WTC11 (cell line): ENCODE measurements around the gene ZNF768. TPM values are rescaled to one million over a fixed set of nuclear protein-coding genes. Genes with fewer than 3 reads are reported as not detected.
"Not testable (repeated sequence)": the region's sequence is repeated elsewhere in the genome, so short reads cannot be mapped to it uniquely, and the experiment has no call there.

Source experiments
- ATAC-seq: fragments of 200-7000 bp; cut with Tn5 transposase; 2 replicates; pipeline ENCODE4 v1.10.0; 2021; ENCODE audit warnings: mild to moderate bottlenecking, moderate library complexity
- CTCF ChIA-PET: fragments of 300-600 bp; sonication (Branson Sonifier 250); formaldehyde crosslinking; loops from one replicate; lab custom pipeline; 2021; ENCODE audit warnings: antibody characterized with exemption; lab: Charles Lee
- POLR2A ChIA-PET: fragments of 350-600 bp; sonication (Branson Sonifier 250); formaldehyde crosslinking; loops from one replicate; lab custom pipeline; 2021; ENCODE audit warnings: antibody characterized with exemption; lab: Charles Lee
- DNase-seq: peaks from one replicate; pipeline ENCODE4 v3.0.0; 2021; ENCODE audit warnings: low spot score
- H3K27ac Mint-ChIP-seq: 2 replicates; pipeline ENCODE4 v1.8.0; 2021; ENCODE audit warnings: mixed read lengths
- H3K27me3 Mint-ChIP-seq: 2 replicates; pipeline ENCODE4 v1.8.0; 2021; ENCODE audit warnings: low read depth, mild to moderate bottlenecking, moderate library complexity, mixed read lengths
- H3K36me3 Mint-ChIP-seq: 2 replicates; pipeline ENCODE4 v1.8.0; 2021; ENCODE audit warnings: mixed read lengths
- H3K4me1 Mint-ChIP-seq: 2 replicates; pipeline ENCODE4 v1.8.0; 2022; ENCODE audit warnings: mixed read lengths
- H3K4me3 Mint-ChIP-seq: 2 replicates; pipeline ENCODE4 v1.8.0; 2021; ENCODE audit warnings: mild to moderate bottlenecking, moderate library complexity, mixed read lengths
- H3K9me3 Mint-ChIP-seq: 2 replicates; pipeline ENCODE4 v1.8.0; 2021; ENCODE audit warnings: mixed read lengths
- GTF2I ChIP-seq: fragments of 250-450 bp; sonication (Bioruptor Pico); conservative IDR thresholded peaks from 2 replicates; pipeline ENCODE4 v1.4.0; 2021; ENCODE audit warnings: mild to moderate bottlenecking
- HMGA2 ChIP-seq: fragments of 250-450 bp; sonication (Bioruptor Pico); IDR thresholded peaks from 2 replicates; pipeline ENCODE4 v1.4.0; 2021; ENCODE audit warnings: mild to moderate bottlenecking, moderate library complexity
- NR3C1 ChIP-seq: sonication (generic); formaldehyde crosslinking; conservative IDR thresholded peaks from 2 replicates; pipeline ENCODE4 v1.8.1; 2023; ENCODE audit warnings: low read depth, mild to moderate bottlenecking, missing genetic modification reagents
- PRRX2 ChIP-seq: fragments of 250-450 bp; sonication (Bioruptor Pico); IDR thresholded peaks from 2 replicates; pipeline ENCODE4 v1.8.0; 2021; ENCODE audit warnings: mild to moderate bottlenecking
- SMAD4 ChIP-seq: sonication (generic); formaldehyde crosslinking; IDR thresholded peaks from 2 replicates; pipeline ENCODE4 v1.8.0; 2022; ENCODE audit warnings: mild to moderate bottlenecking, missing genetic modification reagents
- ZBTB21 ChIP-seq: sonication (generic); formaldehyde crosslinking; IDR thresholded peaks from 2 replicates; pipeline ENCODE4 v1.8.1; 2023; ENCODE audit warnings: mild to moderate bottlenecking, missing genetic modification reagents, borderline replicate concordance
- ZNF121 ChIP-seq: sonication (generic); formaldehyde crosslinking; IDR thresholded peaks from 2 replicates; pipeline ENCODE4 v1.8.0; 2023; ENCODE audit warnings: missing genetic modification reagents
- ZNF671 ChIP-seq: fragments of 250-450 bp; sonication (Bioruptor Pico); IDR thresholded peaks from 2 replicates; pipeline ENCODE4 v1.8.0; 2021; ENCODE audit warnings: mild to moderate bottlenecking
- total RNA-seq: library from RNA; stranded (reverse); gene quantifications from 3 replicates; pipeline ENCODE4 v1.2.3, GENCODE V29; 2021
- TF ChIP-seq, protein P1 (sequence below): sonication (generic); formaldehyde crosslinking; IDR thresholded peaks from 2 replicates; pipeline ENCODE4 v1.8.1; 2022; ENCODE audit warnings: mild to moderate bottlenecking, missing genetic modification reagents, moderate library complexity, borderline replicate concordance
- TF ChIP-seq, protein P2 (sequence below): sonication (generic); formaldehyde crosslinking; IDR thresholded peaks from 2 replicates; pipeline ENCODE4 v1.8.0; 2023; ENCODE audit warnings: missing genetic modification reagents
- TF ChIP-seq, protein P3 (sequence below): sonication (generic); formaldehyde crosslinking; conservative IDR thresholded peaks from 2 replicates; pipeline ENCODE4 v1.8.1; 2022; ENCODE audit warnings: mild to moderate bottlenecking, missing genetic modification reagents
- TF ChIP-seq, protein P4 (sequence below): sonication (generic); formaldehyde crosslinking; IDR thresholded peaks from 2 replicates; pipeline ENCODE4 v1.8.1; 2023; ENCODE audit warnings: mild to moderate bottlenecking, missing genetic modification reagents, moderate library complexity
- TF ChIP-seq, protein P5 (sequence below): fragments of 200-600 bp; IDR thresholded peaks from 2 replicates; pipeline ENCODE4 v1.8.0; 2022; ENCODE audit warnings: antibody characterized with exemption

The ZNF768 gene
- total RNA-seq, 1 experiment from 2014 or later, result 35.9 TPM

DNA sequence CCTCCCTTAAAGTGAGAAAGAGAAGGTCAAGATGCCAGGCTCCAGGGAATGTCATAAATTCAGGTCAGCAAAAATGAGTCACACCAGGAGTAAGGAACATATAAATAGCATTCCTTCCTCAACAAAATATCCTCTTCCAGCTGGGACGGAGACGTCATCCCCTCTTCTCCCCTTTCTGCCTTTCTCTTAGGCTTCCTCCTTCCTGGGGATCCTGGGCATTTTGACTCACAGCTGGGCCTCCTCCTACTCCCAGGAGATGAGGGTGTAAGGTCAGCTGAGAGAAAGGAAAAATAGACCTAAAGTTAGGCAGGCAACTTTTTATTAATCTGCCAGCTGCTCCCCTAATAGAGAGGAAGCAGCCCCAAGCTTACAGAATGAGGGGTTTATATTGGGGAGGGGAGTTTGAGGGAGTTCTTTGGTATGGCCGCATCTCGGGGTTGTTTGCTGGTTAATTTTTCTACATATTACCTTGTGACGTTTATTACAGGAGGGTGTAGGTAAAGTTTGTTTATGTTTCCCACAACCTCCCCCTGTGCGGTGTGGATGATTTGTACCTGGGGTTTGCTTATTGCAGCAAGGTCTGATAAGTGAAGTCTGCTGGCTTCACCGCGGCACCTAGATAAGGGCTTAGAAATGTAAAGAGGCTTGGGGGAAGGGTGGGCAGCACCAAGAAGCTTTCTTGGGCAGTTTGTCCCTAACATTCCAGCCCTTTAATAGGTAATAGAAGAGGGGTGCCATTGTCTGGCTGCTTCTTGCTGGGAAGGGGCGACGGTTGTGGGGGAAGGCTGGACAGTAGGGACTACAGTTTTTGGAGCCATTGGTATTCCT lies 15.3 kb upstream of the ZNF768 start (continued):
- TF ChIP-seq, protein P1, sequence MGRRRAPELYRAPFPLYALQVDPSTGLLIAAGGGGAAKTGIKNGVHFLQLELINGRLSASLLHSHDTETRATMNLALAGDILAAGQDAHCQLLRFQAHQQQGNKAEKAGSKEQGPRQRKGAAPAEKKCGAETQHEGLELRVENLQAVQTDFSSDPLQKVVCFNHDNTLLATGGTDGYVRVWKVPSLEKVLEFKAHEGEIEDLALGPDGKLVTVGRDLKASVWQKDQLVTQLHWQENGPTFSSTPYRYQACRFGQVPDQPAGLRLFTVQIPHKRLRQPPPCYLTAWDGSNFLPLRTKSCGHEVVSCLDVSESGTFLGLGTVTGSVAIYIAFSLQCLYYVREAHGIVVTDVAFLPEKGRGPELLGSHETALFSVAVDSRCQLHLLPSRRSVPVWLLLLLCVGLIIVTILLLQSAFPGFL (CRISPR knock-in tag), result no peak

DNA sequence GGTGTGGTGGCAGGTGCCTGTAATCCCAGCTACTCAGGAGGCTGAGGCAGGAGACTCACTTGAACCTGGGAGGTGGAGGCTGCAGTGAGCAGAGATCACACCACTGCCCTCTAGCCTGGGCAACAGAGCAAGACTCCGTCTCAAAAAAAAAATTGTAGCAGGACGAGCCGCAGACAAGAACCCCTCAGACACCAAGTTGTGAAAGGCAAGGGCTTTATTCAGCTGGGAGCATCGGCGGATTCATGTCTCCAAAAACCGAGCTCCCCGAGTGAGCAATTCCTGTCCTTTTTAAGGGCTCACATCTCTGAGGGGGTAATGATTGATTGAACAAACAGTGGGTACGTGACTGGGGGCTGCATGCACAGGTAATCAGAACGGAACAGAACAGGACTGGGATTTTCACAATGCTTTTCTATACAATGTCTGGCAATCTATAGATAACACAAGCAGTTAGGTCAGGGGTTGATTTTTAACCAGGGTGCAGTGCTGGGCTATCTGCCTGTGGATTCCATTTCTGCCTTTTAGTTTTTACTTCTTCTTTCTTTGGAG lies 14.6 kb upstream of the ZNF768 start:
- not testable (repeated sequence) for H3K36me3 Mint-ChIP-seq, H3K4me3 Mint-ChIP-seq, H3K9me3 Mint-ChIP-seq, ATAC-seq, DNase-seq, H3K27ac Mint-ChIP-seq, H3K27me3 Mint-ChIP-seq
- ChIA-PET CTCF (interaction anchor here (0.6 to 2.0 kb wide), 6 partner anchors 16 to 75 kb away, joined by 3 to 12 read pairs (median 5); partner anchors contain the start of genes ZNF688 and ZNF764), POLR2A (interaction anchor here (1.2 kb wide), 1 partner anchor 16 kb away, joined by 5 read pairs; no protein-coding TSS in a partner anchor)
- peaks cover 18% of the 10 kb centered on the region for H3K4me1 Mint-ChIP-seq
- TF ChIP-seq ZNF121, result peak; percentile 85

DNA sequence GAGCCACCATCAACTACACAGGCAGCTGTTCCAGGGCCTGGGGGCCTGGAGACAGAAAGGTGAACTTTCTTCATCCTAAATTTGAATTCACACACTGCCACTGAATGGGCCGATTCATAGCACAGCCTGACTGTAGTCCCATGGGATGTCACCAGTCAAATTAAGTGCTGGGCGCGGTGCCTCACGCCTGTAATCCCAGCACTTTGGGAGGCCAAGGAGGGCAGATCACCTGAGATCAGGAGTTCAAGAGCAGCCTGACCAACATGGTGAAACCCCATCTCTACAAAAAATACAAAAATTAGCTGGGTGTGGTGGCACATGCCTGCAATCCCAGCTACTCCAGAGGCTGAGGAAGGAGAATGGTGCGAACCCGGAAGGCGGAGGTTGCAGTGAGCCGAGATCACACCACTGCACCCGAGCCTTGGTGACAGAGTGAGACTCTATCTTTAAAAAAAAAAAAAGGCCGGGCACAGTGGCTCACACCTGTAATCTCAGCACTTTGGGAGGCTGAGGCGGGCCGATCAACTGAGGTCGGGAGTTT lies 13.7 kb upstream of the ZNF768 start:
- H3K9me3 Mint-ChIP-seq, H3K4me3 Mint-ChIP-seq, POLR2A ChIA-PET, H3K27ac Mint-ChIP-seq, H3K36me3 Mint-ChIP-seq, DNase-seq, H3K27me3 Mint-ChIP-seq, CTCF ChIA-PET, ATAC-seq: not testable (repeated sequence)
- H3K4me1 Mint-ChIP-seq, result peaks cover 22% of the 10 kb centered on the region

DNA sequence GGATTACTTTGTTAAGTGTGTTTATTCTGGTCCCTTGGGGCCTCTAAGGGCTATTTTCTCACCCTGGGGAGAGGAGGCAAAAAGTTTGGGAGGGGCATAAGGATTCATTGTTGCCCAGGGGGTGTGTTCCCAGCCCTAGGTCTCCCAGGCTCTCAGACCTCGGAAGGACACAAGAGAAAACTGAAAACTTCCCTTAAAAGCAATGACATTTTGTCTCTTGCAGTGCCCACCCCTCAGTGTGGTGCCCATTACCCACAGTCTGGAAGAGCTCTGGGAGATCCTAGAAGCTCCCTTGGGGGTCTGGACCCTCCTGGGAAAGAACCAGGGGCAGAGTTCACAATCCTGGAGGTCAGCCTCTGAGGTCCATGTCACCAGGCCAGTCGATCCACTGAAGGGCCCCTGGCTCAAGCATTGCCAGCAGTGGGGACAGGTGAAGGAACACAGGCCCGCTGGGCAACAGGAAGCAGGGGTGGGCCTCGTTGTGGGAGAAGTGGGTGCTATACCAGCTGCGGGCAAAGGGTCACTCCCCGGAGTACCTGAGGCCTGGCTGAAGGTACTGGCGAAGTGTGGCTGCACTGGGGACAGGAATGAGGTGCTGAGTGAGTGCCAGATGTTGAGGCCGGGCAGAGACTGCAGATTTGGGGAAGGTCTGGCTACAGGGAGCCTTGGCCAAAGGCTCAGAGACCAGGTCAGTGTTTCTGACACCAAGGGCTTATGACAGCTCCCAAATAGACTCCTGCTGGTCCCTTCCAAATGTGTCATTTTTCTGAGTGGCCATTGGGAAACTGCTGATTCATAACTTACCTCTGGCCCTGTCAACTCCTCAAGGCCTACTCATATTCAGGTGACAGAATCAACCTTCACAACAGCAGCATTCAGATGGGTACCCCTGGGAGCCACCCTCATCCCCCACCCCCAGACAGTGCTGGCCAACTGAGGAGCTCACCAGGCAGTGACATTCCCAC lies 12.9 kb upstream of the ZNF768 start:
- H3K27ac Mint-ChIP-seq, result no peak overlapping the region
- CTCF ChIA-PET, result no interaction called here

DNA sequence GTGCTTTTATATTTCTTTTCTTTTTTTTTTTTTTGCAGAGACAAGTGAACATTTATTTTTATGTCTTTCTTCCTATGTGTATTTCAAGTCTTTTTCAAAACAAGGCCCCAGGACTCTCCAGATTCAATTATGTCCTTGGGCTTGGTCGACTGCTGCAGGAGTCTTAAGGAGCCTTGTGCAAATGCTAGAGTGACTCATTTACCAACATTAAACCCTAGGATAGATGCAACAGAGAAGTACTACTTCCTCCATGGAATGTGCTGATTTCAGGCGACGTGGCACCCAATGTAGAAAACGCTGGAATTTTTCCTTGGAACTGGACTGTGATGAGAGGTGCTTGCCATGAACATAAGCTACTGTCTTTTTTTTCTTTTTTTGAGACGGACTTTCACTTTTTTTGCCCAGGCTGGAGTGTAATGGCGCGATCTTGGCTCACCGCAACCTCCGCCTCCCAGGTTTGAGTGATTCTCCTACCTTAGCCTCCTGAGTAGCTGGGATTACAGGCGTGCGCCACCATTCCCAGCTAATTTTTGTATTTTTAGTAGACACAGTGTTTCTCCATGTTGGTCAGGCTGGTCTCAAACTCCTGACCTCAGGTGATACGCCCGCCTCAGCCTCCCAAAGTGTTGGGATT lies 10.1 kb upstream of the ZNF768 start:
- DNase-seq, H3K27me3 Mint-ChIP-seq, ATAC-seq, H3K9me3 Mint-ChIP-seq: not testable (repeated sequence)
- Mint-ChIP-seq H3K27ac (peak overlapping the region; percentile 77), H3K4me1 (peaks cover 27% of the 10 kb centered on the region), H3K4me3 (peak overlapping the region; percentile 95), H3K36me3 (peaks cover 11% of the 10 kb centered on the region)
- ChIA-PET CTCF (interaction anchor here (0.5 to 4.7 kb wide), 30 partner anchors 9 to 166 kb away, joined by 3 to 41 read pairs (median 6); partner anchors contain the start of genes DCTPP1, PRR14, ZNF48 and ZNF688), POLR2A (interaction anchor here (1.6 to 3.1 kb wide), 4 partner anchors 21 to 118 kb away, joined by 7 to 42 read pairs (median 16); partner anchors contain the start of genes ZNF688 and ZNF764)

More for the DNA sequence above, 12.9 kb upstream of the ZNF768 start:
- no peaks in the 10 kb centered on the region for H3K9me3 Mint-ChIP-seq
- TF ChIP-seq, protein P2, sequence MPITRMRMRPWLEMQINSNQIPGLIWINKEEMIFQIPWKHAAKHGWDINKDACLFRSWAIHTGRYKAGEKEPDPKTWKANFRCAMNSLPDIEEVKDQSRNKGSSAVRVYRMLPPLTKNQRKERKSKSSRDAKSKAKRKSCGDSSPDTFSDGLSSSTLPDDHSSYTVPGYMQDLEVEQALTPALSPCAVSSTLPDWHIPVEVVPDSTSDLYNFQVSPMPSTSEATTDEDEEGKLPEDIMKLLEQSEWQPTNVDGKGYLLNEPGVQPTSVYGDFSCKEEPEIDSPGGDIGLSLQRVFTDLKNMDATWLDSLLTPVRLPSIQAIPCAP, result no peak
- TF ChIP-seq PRRX2 (CRISPR knock-in tag) (no peak), GTF2I (CRISPR knock-in tag) (no peak), HMGA2 (CRISPR knock-in tag) (no peak), ZNF671 (CRISPR knock-in tag) (no peak), ZBTB21 (no peak), SMAD4 (CRISPR knock-in tag) (no peak), NR3C1 (CRISPR knock-in tag) (no peak)
- TF ChIP-seq, protein P3, sequence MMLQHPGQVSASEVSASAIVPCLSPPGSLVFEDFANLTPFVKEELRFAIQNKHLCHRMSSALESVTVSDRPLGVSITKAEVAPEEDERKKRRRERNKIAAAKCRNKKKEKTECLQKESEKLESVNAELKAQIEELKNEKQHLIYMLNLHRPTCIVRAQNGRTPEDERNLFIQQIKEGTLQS (CRISPR knock-in tag), result no peak
- TF ChIP-seq, protein P4, sequence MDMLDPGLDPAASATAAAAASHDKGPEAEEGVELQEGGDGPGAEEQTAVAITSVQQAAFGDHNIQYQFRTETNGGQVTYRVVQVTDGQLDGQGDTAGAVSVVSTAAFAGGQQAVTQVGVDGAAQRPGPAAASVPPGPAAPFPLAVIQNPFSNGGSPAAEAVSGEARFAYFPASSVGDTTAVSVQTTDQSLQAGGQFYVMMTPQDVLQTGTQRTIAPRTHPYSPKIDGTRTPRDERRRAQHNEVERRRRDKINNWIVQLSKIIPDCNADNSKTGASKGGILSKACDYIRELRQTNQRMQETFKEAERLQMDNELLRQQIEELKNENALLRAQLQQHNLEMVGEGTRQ, result no peak
- TF ChIP-seq, protein P5, sequence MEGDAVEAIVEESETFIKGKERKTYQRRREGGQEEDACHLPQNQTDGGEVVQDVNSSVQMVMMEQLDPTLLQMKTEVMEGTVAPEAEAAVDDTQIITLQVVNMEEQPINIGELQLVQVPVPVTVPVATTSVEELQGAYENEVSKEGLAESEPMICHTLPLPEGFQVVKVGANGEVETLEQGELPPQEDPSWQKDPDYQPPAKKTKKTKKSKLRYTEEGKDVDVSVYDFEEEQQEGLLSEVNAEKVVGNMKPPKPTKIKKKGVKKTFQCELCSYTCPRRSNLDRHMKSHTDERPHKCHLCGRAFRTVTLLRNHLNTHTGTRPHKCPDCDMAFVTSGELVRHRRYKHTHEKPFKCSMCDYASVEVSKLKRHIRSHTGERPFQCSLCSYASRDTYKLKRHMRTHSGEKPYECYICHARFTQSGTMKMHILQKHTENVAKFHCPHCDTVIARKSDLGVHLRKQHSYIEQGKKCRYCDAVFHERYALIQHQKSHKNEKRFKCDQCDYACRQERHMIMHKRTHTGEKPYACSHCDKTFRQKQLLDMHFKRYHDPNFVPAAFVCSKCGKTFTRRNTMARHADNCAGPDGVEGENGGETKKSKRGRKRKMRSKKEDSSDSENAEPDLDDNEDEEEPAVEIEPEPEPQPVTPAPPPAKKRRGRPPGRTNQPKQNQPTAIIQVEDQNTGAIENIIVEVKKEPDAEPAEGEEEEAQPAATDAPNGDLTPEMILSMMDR, result no peak
- H3K4me1 Mint-ChIP-seq, result peaks cover 22% of the 10 kb centered on the region
- no peaks in the 10 kb centered on the region for H3K27me3 Mint-ChIP-seq
- no peak for DNase-seq
- peaks cover 9% of the 10 kb centered on the region for H3K36me3 Mint-ChIP-seq
- H3K4me3 Mint-ChIP-seq, result no peak overlapping the region
- POLR2A ChIA-PET, result no interaction called here
- ATAC-seq, result no peak
